CD4-positive, alpha-beta T cell treated with Interferon gamma for 1 hour (primary cell): ENCODE measurements around the gene MYCN.
"Not testable (repeated sequence)": the region's sequence is repeated elsewhere in the genome, so short reads cannot be mapped to it uniquely, and the experiment has no call there.

Experiments used
- DNase-seq: peaks from one replicate; pipeline ENCODE4 v3.0.0-alpha.2; 2020

MYCN gene

GRCh38 chr2:15945909-15946705 is 5.8 kb downstream of the MYCN start:
- no peak for DNase-seq

GRCh38 chr2:15946983-15947382 is 6.6 kb downstream of the MYCN start:
- no peak for DNase-seq

GRCh38 chr2:15947431-15947830 is 7.1 kb downstream of the MYCN start:
- DNase-seq, result no peak

GRCh38 chr2:15948704-15948957 is 8.3 kb downstream of the MYCN start:
- no peak for DNase-seq

- DNase-seq, result no peak
Observed at GRCh38 chr2:15949126-15949525, 8.8 kb downstream of the MYCN start.

GRCh38 chr2:15949551-15949950 is 9.2 kb downstream of the MYCN start:
- no peak for DNase-seq

- no peak for DNase-seq
Observed at GRCh38 chr2:15950088-15950952, 10.0 kb downstream of the MYCN start.

- DNase-seq, result not testable (repeated sequence)
Observed at GRCh38 chr2:15951936-15952335, 11.6 kb downstream of the MYCN start.

GRCh38 chr2:15952451-15953146 is 12.2 kb downstream of the MYCN start:
- no peak for DNase-seq

- DNase-seq, result no peak
Observed at GRCh38 chr2:15953147-15953630, 12.8 kb downstream of the MYCN start.

- DNase-seq, result no peak
Observed at GRCh38 chr2:15953891-15954680, 13.7 kb downstream of the MYCN start.

GRCh38 chr2:15954761-15955160 is 14.4 kb downstream of the MYCN start:
- DNase-seq, result no peak

- DNase-seq, result no peak
Observed at GRCh38 chr2:15955232-15955988, 15.1 kb downstream of the MYCN start.

- DNase-seq, result no peak
Observed at GRCh38 chr2:15956230-15956629, 15.9 kb downstream of the MYCN start.

GRCh38 chr2:15956751-15957736 is 16.7 kb downstream of the MYCN start:
- DNase-seq, result no peak

- no peak for DNase-seq
Observed at GRCh38 chr2:15957881-15958713, 17.7 kb downstream of the MYCN start.

- no peak for DNase-seq
Observed at GRCh38 chr2:15959331-15960153, 19.2 kb downstream of the MYCN start.

GRCh38 chr2:15960154-15960520 is 19.8 kb downstream of the MYCN start:
- not testable (repeated sequence) for DNase-seq
